K562 (cell line): ENCODE measurements around the gene CXCL5. TPM values are rescaled to one million over a fixed set of nuclear protein-coding genes. Genes with fewer than 3 reads are reported as not detected.

Source experiments
- EHMT2 ChIP-seq: fragments of 450-650 bp; IDR thresholded peaks from 2 replicates; pipeline ENCODE4 v1.6.1; 2018; ENCODE audit warnings: antibody characterized with exemption
- MIER1 ChIP-seq: fragments of 450-650 bp; IDR thresholded peaks from 2 replicates; pipeline ENCODE4 v1.6.1; 2016; ENCODE audit warnings: antibody characterized with exemption, mild to moderate bottlenecking, low read depth
- SIN3A ChIP-seq, 2 experiments: fragments of 150-350 bp in 1 of 2; IDR thresholded peaks; 2 replicates each; pipeline ENCODE4 v1.6.1; 2011 to 2016; ENCODE audit warnings: borderline replicate concordance in 2 of 2, low read depth in 2 of 2, low read length in 2 of 2, mild to moderate bottlenecking in 2 of 2, moderate library complexity in 2 of 2; ENCODE audit not compliant: control insufficient read depth in 1 of 2
- TRIM24 ChIP-seq, 2 experiments: fragments of 450-650 bp; IDR thresholded peaks; 2 replicates each; pipeline ENCODE4 v1.6.1; 2016
- ZNF175 ChIP-seq: fragments of 200-800 bp; sonication (Bioruptor generic); IDR thresholded peaks from 2 replicates; pipeline ENCODE4 v1.6.1; 2016; ENCODE audit warnings: low read depth, mild to moderate bottlenecking, missing genetic modification characterization, missing compliant biosample characterization
- ZNF644 ChIP-seq: fragments of 200-800 bp; sonication (Bioruptor generic); IDR thresholded peaks from 2 replicates; pipeline ENCODE4 v1.6.1; 2016; ENCODE audit warnings: low read depth, missing genetic modification characterization, missing compliant biosample characterization
- polyA plus RNA-seq, 8 experiments: library from polyadenylated mRNA; depleted of rRNA in 4 of 8; stranded (reverse) in 5 of 8; unstranded in 3 of 8; fragments of >200 nt; fragmentation: Nextera tagmentation in 2 of 8; fragmentation: Illumina TruSeq in 1 of 8; extraction: Ambion mirVana in 2 of 8; extraction: Trizol in 1 of 8; gene quantifications; 2 replicates each; pipeline versions ENCODE4 v1.2.1 to v1.2.3, GENCODE V29; 2011 to 2014; ENCODE audit warnings: inconsistent platforms in 1 of 8, missing spikeins in 1 of 8
- total RNA-seq, 7 experiments: library from RNA; depleted of rRNA in 6 of 7; stranded (reverse); fragments of >200 nt in 6 of 7; fragmentation: Illumina TruSeq in 2 of 7; extraction: Trizol in 2 of 7; gene quantifications; 2 replicates each; pipeline versions ENCODE4 v1.2.1 to v1.2.3, GENCODE V29; 2011 to 2021; ENCODE audit warnings: low replicate concordance in 1 of 7
- TF ChIP-seq, protein P1 (sequence below), 2 experiments: fragments of 450-650 bp; formaldehyde crosslinking in 1 of 2; IDR thresholded peaks; 2 replicates each; pipeline versions ENCODE4 v1.4.0 to v1.6.1; 2014 to 2020; ENCODE audit warnings: mild to moderate bottlenecking in 2 of 2, borderline replicate concordance in 1 of 2, low read depth in 1 of 2
- TF ChIP-seq, protein P2 (sequence below), 2 experiments: fragments of 450-650 bp in 1 of 2; sonication (generic) in 1 of 2; formaldehyde crosslinking in 1 of 2; IDR thresholded peaks in 1 of 2; conservative IDR thresholded peaks in 1 of 2; 2 replicates each; pipeline versions ENCODE4 v1.6.1 to v1.8.1; 2016 to 2023; ENCODE audit warnings: mild to moderate bottlenecking in 2 of 2, moderate library complexity in 2 of 2, inconsistent platforms in 1 of 2, missing genetic modification reagents in 1 of 2

CXCL5 gene
- total and polyA plus RNA-seq, 9 of the 15 experiments (the other 6 are each of a cell fraction or from before 2014, with no cell fraction given): not detected

DNA sequence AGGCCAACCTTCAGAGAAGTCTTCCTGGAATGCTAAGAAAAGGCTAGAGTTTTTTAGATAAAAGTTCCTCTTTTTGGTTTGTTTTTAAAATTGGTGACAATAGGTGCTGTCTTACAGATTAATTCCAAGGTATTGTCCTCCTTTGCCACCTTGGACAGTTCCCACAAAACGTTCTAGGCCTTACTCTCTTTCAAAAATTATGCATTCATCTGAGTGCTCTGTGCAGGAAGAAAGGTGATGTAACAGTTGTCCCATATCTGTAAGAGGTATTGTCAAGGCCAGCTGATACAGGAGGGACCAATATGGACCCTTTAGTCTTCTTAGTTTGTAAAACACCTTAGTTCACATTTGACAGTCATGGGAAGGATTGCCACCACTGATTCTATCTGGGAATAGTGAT lies 15.9 kb upstream of the CXCL5 start (continued):
- TF ChIP-seq, protein P1, sequence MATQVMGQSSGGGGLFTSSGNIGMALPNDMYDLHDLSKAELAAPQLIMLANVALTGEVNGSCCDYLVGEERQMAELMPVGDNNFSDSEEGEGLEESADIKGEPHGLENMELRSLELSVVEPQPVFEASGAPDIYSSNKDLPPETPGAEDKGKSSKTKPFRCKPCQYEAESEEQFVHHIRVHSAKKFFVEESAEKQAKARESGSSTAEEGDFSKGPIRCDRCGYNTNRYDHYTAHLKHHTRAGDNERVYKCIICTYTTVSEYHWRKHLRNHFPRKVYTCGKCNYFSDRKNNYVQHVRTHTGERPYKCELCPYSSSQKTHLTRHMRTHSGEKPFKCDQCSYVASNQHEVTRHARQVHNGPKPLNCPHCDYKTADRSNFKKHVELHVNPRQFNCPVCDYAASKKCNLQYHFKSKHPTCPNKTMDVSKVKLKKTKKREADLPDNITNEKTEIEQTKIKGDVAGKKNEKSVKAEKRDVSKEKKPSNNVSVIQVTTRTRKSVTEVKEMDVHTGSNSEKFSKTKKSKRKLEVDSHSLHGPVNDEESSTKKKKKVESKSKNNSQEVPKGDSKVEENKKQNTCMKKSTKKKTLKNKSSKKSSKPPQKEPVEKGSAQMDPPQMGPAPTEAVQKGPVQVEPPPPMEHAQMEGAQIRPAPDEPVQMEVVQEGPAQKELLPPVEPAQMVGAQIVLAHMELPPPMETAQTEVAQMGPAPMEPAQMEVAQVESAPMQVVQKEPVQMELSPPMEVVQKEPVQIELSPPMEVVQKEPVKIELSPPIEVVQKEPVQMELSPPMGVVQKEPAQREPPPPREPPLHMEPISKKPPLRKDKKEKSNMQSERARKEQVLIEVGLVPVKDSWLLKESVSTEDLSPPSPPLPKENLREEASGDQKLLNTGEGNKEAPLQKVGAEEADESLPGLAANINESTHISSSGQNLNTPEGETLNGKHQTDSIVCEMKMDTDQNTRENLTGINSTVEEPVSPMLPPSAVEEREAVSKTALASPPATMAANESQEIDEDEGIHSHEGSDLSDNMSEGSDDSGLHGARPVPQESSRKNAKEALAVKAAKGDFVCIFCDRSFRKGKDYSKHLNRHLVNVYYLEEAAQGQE (IDR thresholded peaks at IDR 0.05; ENCODE audit: borderline replicate concordance): peak; percentile 98
- TF ChIP-seq, protein P1 (CRISPR knock-in tag; IDR thresholded peaks at IDR 0.05; ENCODE audit: low read depth): peak; percentile 87
- TF ChIP-seq SIN3A (IDR thresholded peaks at IDR 0.05; ENCODE audit: borderline replicate concordance in 2 of 2, control insufficient read depth in 1 of 2, low read depth in 2 of 2, low read length in 2 of 2) (no peak), ZNF175 (CRISPR knock-in tag) (0 out of 2 replicates have a peak, but pooled peaks have one; percentile 42), MIER1 (peak; percentile 69; the same call in 1 of the 2 replicates), ZNF644 (tag) (0 out of 2 replicates have a peak, but pooled peaks have one; percentile 33), TRIM24 (IDR thresholded peaks at IDR 0.05) (peak; percentile 65 to 66; a peak in 2 of 4 replicates), EHMT2 (peak; percentile 93)
- TF ChIP-seq, protein P2, sequence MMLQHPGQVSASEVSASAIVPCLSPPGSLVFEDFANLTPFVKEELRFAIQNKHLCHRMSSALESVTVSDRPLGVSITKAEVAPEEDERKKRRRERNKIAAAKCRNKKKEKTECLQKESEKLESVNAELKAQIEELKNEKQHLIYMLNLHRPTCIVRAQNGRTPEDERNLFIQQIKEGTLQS (IDR thresholded peaks at IDR 0.05): peak; percentile 58
- TF ChIP-seq, protein P2 (CRISPR knock-in tag; conservative IDR thresholded peaks at IDR 0.05): no peak
